IPS-11a (cell line): Measurements from ENCODE around the gene PELO.

Experiments used
- H3K4me3 ChIP-seq: one replicate; pipeline ENCODE4 v1.5.1; 2013; ENCODE audit warnings: low read depth, low read length, control low read depth

PELO gene

GRCh38 chr5:52827815-52828214 is 40.1 kb downstream of the PELO start:
- H3K4me3 ChIP-seq: no peak overlapping the region

DNA sequence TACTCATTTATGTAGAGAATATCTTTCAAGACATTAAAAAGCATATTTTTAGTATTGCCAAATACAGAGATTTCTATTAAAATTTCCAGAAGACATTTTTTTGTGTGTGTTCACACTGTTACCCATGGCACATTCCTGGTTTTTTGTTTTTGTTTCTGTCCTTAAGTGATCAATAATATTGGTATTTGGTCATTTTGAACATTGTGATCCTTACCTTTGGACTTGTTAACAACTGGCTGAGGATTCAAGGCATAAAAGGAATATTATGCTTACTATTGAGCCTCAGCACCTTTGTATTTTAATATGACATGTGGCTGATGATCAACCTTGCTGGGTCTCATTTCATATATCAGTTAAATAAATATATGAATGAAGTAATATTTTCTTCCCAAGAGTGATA is 41.9 kb downstream of the PELO start:
- no peak overlapping the region for H3K4me3 ChIP-seq

GRCh38 chr5:52830650-52831049 is 42.9 kb downstream of the PELO start:
- H3K4me3 ChIP-seq: no peak overlapping the region

- H3K4me3 ChIP-seq: no peak overlapping the region
These were observed 44.2 kb downstream of the PELO start for GRCh38 chr5:52831786-52832511.

DNA sequence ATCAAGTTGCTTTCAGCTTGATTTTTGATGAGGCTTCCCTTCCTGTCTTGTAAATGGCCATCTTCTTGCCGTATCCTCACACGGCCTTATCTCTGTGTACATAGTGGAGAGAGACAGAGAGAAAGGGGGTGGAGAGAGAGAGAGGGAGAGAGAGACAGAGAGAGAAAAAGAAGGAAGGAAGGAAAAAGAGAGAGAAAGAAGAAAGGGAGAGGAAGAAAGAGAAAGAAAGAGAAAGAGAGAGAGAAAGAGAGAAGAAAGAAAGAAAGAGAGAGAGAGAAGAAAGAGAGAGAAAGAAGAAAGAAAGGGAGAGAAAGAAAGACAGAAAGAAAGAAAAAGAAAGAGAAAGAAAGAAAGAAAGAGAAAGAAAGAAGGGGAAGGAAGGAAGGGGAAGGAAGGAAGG is 46.6 kb downstream of the PELO start:
- no peak overlapping the region for H3K4me3 ChIP-seq

DNA sequence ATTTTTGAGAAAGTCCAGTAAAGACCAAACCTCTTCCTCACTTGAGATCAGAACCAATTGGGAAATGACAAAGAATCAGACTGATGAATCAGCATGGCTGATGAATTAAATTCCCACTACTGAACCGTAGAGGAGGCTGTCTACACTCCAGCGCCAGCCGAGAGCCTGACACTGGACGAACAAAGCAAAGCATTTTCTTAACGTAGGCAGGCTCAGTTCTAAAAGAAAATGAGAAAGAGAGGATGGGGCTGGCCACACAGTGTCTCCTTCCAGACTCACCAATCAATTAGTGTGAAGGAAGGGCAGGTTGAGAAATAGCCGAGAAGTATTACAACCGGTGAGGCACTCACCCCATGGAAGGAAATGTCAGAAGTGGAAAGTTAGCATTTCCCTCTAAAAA is 49.4 kb downstream of the PELO start:
- no peak overlapping the region for H3K4me3 ChIP-seq
